ENCODE measurements around the gene SLC25A45.

DNA sequence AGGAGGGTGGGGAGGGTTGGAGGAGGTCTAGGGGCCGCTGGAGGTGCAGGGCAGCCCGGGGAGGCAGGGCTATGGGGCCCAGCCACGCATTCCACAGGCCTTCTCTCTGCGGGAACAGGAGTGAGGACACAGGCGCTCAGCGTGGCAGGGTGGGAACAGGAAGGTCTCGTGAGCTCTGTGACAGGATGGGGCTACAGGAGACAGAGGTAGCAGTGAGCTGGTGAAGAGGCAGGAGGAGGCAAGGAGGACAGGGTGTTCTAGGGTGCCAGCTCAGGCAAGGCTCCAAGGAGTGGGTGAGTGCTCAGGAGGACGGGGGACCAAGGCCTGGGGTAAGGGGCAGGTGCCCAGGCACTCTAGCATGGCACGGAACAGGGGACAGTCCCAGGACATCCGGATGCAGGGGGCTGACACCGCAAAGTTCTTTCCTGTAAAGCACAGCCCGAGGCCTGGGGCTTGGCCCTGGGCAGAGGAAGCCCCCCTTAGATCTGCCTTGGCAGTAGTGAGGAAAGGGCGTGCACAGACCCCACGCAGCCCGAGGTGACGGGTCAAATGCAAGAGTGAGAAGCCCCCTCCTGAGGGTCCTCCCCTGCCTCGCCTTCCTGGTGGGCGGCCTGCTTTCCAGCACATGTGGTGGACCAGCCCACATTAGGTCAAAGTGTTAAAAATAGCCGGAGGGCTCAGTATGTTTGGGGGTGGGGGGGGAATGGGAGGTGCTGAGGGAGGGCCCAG is 35.4 kb upstream of the SLC25A45 start:
- TF ChIP-seq POLR2A (IDR thresholded peaks at IDR 0.05) = no peak
- TF ChIP-seq, protein P1, sequence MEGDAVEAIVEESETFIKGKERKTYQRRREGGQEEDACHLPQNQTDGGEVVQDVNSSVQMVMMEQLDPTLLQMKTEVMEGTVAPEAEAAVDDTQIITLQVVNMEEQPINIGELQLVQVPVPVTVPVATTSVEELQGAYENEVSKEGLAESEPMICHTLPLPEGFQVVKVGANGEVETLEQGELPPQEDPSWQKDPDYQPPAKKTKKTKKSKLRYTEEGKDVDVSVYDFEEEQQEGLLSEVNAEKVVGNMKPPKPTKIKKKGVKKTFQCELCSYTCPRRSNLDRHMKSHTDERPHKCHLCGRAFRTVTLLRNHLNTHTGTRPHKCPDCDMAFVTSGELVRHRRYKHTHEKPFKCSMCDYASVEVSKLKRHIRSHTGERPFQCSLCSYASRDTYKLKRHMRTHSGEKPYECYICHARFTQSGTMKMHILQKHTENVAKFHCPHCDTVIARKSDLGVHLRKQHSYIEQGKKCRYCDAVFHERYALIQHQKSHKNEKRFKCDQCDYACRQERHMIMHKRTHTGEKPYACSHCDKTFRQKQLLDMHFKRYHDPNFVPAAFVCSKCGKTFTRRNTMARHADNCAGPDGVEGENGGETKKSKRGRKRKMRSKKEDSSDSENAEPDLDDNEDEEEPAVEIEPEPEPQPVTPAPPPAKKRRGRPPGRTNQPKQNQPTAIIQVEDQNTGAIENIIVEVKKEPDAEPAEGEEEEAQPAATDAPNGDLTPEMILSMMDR (IDR thresholded peaks at IDR 0.05) = no peak

All from heart left ventricle (tissue), 13 donors.